ENCODE results near the gene ETDC.
"Not testable (repeated sequence)": the region's sequence is repeated elsewhere in the genome, so short reads cannot be mapped to it uniquely, and the experiment has no call there.

ETDC gene

GRCh38 chrX:135309430-135309923 is at the start of gene ETDC:
TSS of gene ETDC (plus strand) at chrX:135309480. CDS start at chrX:135309480, 0 bp downstream.
- no peak for DNase-seq

- not testable (repeated sequence) for DNase-seq
Observed at GRCh38 chrX:135260976-135261375, 48.3 kb upstream of the ETDC start.

DNA sequence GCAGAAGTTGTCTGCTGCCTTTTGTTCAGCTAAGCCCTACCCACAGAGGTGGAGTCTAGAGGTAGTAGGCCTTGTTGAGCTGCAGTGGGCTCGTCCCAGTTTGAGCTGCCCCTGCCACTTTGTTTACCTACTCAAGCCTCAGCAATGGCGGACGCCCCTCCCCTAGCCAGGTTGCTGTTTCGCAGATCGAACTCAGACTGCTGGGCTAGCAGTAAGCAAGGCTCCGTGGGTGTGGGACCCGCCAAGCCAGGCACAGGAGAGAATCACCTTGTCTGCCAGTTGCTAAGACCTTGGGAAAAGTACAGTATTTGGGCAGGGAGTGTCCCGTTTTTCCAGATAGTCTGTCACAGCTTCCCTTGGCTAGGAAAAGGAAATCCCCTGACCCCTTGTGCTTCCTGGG is 45.9 kb upstream of the ETDC start:
- DNase-seq: not testable (repeated sequence)

GRCh38 chrX:135264206-135264605 is 45.1 kb upstream of the ETDC start:
- DNase-seq: no peak

GRCh38 chrX:135273162-135273561 is 36.1 kb upstream of the ETDC start:
- DNase-seq: no peak

GRCh38 chrX:135275973-135276372 is 33.3 kb upstream of the ETDC start:
- no peak for DNase-seq

GRCh38 chrX:135287266-135287823 is 21.9 kb upstream of the ETDC start:
- no peak for DNase-seq

GRCh38 chrX:135295238-135295943 is 13.9 kb upstream of the ETDC start:
- no peak for DNase-seq

DNA sequence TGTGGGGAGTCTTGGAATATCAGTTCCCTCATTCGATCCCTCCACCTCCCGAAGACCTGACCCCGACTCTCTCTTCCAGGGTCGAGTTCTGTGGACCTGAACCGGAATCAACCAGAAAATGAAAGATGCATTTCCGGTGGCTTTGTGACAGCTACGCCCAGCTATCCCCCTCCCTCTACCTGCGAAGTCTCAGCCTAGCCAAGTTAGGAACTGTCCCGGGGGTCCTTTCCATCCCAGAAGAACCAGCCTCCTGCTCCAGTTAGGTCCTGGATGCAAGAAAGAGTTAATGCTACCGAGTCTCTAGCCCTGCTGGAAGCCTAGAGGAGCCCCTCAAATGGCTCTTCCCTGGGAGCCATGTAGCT is 13.4 kb upstream of the ETDC start:
- DNase-seq: no peak

GRCh38 chrX:135302269-135302873 is 6.9 kb upstream of the ETDC start:
- no peak for DNase-seq

- no peak for DNase-seq
Observed at GRCh38 chrX:135304741-135305140, 4.5 kb upstream of the ETDC start.

- DNase-seq: no peak
Observed at GRCh38 chrX:135307171-135307570, 2.1 kb upstream of the ETDC start.

DNA sequence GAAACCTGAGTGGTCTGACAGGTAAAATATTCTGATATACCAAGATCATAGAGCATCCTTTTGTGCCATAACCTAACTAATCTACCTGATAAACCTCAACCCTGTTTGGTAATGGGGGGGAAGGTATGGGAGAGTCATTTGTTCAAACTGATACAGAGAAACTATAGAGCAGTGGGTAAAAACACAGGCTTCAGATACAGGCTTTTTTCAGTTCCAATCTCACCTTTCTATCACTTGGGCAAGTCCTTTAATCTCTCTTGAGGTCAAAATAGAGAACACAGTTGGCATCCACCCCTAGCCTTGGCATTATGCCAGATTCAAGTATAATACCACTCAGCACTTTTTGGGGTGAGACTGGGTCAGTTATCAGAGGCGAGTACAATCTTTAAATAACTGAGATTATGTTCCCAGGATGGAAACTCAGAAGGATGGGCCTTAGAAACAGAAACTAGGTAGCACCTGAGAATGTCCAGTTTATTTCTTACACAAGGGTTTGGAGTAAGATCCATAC is 880 bp upstream of the ETDC start:
- no peak for DNase-seq

GRCh38 chrX:135315864-135316263 is 6.6 kb downstream of the ETDC start:
- DNase-seq: no peak

DNA sequence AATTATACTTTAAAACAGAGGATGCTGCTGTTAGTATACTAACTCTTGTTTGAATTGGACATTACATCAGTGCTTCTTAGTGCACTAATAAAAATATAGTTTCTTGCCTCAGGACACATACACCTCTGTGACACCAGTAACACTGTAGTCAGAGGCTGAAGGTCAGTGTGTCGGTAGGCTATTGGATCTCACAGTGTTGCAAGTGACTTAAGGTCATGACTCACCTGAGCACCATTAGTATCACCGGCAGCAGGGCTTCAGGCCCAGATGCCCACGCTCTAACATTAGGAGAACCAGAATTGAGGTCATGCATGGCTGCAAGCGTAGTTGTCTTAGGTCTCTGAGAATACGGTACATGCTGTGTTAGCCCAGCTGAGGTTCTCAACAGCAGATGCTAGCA is 15.2 kb downstream of the ETDC start:
- DNase-seq: no peak

DNA sequence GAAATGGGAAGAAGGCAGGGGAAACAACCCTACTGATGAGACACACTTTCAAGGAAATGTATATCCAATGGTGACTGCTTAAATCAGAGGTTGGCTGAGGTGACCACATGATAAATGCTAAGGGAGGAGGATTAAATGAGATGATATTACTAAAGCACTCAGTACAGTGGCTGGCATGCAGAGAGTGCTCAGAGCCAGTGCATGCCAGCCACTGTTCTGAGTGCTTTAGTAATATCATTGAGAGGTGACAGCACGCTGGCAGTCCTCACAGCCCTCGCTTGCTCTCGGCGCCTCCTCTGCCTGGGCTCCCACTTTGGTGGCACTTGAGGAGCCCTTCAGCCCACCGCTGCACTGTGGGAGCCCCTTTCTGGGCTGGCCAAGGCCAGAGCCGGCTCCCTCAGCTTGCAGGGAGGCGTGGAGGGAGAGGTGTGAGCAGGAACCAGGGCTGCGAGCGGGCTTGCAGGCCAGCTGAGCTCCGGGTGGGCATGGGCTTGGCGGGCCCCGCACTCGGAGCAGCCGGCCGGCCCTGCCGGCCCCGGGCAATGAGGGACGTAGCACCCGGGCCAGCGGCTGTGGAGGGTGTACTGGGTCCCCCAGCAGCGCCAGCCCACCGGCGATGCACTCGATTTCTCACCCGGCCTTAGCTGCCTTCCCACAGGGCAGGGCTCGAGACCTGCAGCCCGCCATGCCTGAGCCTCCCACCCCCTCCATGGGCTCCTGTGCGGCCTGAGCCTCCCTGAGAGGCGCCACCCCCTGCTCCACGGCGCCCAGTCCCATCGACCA is 15.9 kb downstream of the ETDC start:
- not testable (repeated sequence) for DNase-seq

DNA sequence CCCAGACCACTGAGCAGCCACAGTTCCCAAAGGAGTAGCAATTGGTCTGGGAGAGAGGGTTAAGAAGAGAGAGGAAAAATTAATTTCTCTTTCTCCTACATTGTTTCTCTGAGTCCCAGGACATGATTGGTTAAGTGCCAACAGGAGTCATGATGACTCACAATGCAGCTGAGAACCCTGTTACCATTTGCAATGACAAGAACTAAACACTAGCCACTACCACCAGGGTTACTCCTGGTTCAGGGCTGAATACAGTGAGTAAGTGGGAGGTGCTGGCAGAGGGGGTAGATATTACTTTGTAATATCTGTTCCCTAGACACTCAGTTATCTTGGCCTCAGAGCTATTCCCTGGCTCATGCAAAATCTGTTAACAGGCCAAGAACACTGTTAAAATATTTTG is 18.0 kb downstream of the ETDC start:
- DNase-seq: no peak

- DNase-seq: no peak
Observed at GRCh38 chrX:135328421-135329005, 19.2 kb downstream of the ETDC start.

DNA sequence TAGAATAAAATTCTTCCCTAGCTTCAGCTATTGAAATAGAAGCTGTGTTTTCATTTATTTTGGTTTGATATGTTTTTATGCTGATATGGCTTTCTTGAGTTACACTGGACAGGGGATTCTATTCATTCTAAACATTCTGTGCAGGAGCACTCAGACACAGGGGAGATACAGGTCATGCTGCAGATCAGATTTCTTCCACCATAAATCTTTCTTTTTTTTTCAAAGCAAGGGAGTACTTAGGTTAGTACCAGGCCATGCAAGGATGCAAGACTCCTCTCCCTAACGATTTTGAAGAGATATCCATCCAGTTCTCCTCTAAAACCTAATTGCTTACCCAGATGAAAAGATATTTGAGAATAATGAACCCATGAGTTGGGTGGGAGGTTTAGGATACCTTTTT is 21.4 kb downstream of the ETDC start:
- DNase-seq: no peak

GRCh38 chrX:135331525-135331924 is 22.2 kb downstream of the ETDC start:
- DNase-seq: no peak

DNA sequence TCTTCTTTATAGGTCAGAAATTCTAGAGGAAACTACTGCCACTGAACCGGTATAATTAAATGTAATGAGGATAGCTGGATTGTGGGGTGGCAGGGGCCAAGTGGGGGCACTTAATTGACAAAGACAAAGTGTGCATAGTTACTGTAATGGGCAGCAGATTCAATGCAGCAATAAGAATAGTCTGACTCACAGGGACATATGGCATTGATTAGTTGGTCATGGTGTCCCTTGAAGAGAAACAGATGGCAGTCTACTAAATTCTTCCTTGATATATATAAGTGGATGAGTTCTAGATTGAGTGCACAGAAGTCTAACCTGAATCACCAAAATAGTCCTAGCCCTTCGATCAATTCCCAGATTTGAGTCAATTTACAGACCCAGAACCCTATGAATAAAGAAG is 31.6 kb downstream of the ETDC start:
- DNase-seq: no peak

- DNase-seq: no peak
Observed at GRCh38 chrX:135345107-135345589, 35.9 kb downstream of the ETDC start.

DNA sequence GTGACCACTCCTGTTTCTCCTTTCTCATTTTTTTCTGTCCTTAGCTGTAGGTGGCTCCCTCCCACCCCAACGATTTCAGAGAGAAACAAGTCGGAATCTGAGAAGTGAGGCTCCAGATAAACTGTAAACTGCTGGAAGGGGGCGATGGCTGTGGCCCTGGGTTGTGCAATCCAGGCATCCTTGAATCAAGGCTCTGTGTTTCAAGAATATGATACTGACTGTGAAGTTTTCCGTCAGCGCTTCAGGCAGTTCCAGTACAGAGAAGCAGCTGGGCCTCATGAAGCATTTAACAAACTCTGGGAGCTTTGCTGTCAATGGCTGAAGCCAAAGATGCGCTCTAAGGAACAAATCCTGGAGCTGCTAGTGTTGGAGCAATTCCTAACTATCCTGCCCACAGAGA is 37.7 kb downstream of the ETDC start:
- no peak for DNase-seq
